GM18508 (cell line): Measurements from ENCODE around the gene ENOX1.

ENCODE experiments used
- ATAC-seq: cut with Tn5 transposase; IDR thresholded peaks from one replicate; pipeline ENCODE4 v1.9.1; 2021; ENCODE audit warnings: moderate number of reproducible peaks; ENCODE audit not compliant: insufficient read depth, unreplicated experiment

ENOX1 gene

DNA sequence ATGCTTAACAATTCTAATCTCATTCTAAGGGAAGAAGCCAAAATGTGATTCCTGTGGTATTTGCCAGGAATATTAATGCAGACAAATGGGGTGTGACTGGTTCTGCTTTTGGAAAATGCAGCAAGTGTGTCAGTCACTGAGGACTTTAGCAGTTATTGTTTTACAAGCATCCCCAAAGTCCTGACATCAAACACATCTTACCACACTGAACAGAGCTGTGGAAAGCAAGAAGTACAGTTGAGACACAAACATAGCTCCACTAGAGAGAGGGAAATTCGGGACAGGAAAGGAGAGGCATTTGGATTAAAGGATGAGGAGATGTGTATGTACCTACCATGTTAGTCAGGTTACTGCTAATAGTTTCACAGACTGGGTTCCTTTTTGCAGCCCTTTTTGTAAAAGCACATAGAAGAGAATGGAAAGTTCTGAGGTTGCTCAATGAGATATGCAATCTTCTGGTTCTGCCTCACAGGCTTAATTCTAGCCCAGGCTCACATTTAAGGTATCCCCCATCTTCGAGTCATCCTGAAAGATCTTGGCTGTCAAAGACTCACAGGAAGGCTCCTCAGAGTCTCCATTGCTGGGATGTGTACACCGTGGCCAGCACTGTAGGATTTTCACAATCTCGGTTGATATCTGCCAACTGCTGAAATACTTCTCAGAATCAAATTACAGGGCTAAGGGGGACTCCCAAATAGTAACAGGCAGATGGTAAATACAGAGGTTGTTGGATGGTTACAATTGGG is 446.8 kb downstream of the ENOX1 start:
- no peak for ATAC-seq

DNA sequence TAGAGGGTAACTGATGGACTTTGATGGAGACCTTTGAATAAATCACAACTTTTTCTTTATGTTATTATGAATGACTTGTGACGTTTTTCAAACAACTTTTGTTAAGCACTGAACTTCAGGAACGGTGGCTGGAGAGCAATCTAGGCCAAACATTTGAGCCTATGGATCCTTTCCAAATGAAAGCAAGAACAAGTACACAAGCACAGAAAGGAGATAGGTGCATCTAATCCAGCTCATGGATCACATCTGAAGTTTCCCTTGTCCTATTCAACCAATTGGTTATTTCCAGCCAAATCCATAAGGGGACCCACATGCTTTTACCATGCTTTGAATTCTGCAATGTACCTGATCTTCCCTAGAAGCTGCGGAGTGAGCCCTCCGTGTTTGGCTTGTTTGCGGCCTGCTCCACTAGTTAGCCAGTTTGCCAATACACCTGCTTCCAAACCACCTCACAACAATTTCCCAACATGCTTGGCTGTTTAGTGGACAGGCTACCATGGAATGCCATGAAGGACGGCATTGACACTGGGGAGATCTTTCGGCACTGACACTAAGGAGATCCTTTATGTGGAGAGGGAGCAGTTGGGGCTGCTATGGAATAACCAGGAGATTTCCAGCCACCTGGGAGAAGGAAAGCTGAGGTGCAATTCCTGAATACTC is 447.5 kb downstream of the ENOX1 start:
- ATAC-seq: no peak

DNA sequence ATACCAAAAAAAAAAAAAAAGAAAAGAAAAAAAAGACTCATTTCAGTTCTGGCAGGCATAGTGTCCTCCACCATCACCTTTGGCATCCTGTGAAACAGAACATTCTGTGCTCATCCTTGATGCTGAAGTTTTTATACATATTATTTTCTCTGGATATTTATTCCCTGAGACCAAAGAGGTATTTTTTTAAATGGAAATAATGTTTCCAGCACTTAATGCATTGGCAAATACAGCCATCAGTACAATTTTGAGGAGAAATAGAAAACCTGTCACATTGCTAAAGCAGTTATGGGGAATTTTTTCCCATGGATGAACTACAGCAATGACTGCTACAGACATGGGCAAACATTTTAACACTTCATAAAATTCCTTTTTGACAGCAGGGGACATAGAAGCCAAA is 451.0 kb downstream of the ENOX1 start:
- no peak for ATAC-seq

DNA sequence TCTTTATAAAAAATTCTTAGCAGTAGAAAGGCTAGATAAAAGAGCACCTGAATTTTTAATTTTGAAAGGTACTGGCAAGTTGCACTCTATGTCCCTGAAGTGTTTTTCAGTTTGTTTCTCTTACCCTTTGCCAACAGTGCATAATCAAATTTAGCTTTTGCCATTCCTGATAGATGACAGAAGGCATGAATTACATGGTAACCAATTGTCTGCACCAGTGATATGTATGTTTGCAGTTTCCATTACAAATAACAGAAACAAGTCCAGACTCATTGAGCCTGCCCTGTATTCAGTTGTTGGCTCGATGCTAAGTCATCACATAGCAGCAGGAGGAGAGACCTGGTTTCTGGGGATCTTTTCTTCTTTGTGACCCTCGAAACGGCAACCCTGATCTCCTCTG is 453.6 kb downstream of the ENOX1 start:
- ATAC-seq: no peak

DNA sequence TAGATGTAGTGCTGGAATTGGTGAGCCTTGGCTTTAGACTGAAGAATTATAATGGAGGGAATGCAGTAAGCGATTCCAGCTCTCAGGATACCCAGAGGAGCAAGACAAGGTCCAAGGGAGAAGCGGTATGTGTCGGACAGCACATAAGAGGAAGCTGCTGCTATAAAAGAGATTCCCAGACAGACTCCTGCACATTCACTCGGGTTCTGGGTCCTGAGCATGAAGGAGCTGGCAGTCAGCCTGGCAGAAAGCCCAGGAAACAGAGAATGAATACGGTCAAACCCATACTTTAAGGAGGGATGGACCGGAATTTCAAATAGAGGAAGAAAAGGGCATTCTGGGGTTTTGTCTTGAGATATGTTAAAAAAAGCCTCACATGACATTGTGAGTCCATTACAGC is 455.1 kb downstream of the ENOX1 start:
- ATAC-seq: no peak

DNA sequence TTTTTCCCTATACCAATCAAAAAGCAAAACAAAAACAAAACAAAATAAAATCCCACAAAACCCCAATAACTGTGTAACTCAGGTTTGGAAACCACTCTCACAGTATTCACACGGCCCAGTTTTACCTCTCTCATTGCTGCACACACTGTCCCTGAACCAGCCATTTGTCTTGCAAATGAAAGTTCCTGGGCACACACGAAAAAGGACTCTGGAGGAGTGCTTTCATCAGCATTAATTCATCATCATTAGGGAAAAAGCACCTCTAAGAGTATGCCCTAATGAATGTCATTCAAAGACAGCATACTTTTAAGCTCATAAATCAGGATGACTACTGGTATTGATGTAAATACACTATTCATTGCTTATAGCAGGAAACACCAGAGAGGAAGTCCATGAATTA is 457.1 kb downstream of the ENOX1 start:
- no peak for ATAC-seq

DNA sequence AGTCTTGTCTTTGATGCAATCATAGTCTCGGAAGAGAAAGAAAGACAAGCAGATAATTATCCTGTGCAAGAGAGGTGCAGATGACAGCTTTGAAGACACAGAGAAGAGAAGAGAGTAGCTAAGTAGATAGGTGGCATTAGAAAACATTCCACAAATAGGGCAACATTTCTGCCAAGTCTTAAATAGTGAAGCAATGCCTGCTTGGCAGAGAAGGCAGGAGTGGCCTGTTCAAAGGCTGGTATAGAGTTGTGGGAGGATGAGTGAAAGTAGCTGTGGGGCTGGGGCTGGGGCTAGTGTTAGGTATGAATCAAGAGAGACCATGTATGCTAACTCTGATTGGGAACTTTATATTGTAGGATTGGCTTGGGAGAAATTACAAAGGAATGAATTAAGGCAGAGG is 457.9 kb downstream of the ENOX1 start:
- ATAC-seq: no peak

DNA sequence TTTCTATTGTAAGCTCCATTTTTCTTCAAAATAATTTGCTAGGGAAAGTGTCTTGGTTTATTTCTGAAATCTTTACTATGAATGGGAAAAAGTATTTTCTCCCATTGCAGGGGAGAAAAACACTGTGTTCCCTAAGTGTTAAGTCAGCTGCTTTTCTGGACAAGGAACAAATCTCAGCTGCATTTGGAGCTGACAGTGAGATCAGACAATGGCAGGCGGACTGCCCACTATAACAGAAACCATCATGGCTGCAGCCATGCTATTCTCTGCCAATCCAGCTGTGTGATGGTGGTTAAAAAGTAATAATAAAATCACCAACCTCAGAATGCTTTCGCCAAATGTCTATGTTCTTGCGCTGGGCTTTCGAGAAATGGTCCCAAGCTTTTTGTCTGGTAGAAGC is 460.7 kb downstream of the ENOX1 start:
- ATAC-seq: no peak

DNA sequence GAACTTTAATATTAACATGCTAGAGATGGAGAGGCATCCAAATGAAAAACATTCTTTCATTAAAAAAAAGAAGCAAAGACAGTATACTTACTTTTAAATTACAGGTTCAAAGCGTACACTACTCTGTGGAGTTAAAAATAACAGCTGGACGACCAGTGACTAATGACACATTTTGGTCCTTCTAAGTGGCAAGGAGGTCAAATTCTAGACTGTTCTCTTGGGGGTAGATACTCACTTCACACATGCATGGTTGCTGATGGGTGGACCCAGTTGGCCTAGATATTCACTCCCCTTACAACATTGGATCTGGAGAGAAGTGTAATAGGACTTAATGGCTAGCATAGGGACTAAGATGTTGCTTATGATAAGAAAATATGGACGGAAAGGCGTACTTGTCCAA is 461.1 kb downstream of the ENOX1 start:
- no peak for ATAC-seq

DNA sequence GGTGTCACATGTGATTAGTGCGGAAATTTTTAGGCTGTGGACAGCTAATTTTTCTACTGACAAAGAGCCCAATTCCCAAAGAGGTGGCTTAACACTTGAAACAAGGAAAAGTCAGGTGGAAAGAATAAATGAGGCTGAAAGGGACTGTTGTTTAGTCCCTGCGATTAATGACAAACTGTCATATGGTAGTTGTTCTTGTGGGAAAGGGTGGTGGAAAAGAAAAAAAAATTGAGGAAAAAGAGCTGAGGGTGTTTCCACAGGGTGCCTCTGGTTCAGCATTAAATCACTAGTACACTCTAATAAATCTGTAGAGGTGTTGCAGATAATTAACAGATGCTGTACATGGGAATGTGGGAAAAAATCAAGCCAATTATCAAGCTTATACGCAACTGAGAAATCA is 462.6 kb downstream of the ENOX1 start:
- no peak for ATAC-seq

DNA sequence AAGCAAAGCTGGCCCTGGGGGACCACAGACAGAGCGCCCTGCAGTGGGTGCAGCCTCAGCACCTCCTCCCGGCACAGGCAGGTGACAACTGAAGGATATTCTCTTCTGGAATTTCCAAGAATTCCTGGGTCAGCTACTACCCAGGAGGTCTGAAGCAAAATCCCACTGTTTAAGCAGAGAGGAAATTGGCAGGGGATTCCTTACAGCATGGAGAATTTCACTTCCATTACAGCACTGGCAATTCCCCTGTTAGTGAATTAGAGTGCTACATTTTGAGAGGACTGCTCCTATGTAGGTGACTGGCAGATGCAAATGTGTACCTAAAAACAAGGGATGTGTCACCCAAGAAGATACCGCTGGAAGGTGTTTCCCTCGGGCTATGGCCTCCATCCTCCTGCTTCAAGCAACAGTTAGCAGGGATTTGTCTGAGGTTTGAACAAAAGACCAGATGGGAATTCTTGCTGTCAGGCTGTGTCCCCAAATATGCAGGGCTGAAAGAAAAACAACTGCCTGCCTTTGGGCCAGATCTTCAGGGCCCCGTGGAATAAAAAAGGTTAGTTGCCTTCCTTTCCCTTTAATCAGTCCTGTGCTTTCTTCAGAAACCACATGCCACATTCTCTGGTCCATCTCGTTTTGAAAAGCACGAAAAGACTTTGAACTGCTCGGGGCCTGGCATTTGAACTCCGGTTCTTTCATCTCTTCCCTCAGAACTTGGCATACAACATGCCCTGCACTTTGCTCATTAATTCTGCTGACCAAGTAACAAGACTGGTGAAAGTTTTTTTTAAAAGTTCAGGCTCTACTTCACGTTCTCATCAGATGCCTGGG is 466.9 kb downstream of the ENOX1 start:
- ATAC-seq: no peak

DNA sequence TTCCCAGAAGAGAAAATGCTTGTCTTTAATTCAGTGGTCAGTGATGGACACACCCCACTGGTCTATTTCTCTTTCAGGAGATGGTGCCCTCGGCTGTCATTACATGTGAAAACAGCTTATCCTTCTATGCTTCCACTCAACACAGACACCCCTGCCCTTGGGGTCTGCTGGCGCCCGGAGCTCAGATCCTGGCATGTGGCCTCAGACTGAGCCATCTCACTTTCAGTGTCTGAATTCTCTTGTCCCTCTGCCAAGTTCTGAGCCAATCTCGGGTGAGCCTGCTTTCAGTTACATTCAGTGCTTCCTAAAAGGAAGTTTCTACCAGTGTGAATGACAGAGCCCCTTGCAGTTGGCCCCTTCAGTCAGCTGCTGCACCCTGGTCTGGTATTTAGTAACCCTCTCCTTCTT is 469.8 kb downstream of the ENOX1 start:
- ATAC-seq: no peak

DNA sequence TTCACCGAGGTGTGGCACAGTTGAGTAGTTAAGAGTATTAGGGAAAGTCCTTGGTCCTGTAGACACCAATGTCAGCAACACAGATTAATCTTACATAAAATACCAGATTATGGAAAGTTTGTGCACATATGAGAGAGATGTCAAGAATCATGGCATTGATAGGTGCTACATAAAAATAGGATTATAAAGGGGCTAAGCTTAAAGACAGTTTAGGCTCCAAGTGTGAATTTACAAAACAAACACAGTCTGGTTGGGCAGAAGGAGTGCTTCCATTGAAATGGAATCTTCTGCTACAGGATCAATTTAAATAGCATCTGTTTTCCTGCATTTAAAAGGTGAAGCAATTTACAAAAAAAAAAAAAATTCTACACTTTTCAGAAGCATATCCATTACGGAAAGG is 470.5 kb downstream of the ENOX1 start:
- no peak for ATAC-seq

DNA sequence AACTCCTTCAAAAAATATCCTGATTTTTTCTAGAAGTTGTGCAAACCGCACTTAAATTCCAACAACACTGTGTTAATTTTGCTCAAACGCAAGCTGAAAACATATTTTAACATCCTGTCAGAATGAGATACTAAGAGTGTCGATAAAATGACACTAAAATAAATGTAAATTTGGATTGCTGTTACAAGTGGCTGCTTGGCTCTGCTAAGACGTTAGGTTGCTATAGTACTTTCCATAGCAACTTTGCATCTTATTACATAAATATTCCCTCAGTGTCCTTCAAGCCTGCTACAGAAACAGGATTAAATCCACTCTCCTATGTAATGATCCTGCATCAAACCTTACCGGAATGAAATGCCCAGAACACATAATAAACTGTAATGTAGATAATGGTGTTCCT is 471.2 kb downstream of the ENOX1 start:
- ATAC-seq: no peak

DNA sequence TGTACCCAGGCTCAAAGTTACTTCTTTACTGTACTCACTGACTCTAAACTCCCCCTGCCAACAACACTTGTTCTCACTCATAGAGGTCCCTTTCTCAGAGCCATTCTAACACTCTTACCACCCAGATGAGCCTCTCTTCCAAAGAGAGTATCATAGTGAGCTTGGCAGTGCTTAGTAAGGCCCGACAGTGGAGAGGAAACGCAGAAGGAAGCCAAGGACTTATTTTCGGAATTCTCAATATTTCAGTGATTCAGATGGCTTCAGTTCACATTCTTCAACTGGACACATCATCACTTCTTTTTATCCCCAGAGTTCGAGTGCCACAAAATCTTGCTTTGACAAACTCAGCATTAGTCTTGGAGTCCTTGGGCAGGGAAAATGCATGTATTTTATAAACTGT is 477.5 kb downstream of the ENOX1 start:
- no peak for ATAC-seq

DNA sequence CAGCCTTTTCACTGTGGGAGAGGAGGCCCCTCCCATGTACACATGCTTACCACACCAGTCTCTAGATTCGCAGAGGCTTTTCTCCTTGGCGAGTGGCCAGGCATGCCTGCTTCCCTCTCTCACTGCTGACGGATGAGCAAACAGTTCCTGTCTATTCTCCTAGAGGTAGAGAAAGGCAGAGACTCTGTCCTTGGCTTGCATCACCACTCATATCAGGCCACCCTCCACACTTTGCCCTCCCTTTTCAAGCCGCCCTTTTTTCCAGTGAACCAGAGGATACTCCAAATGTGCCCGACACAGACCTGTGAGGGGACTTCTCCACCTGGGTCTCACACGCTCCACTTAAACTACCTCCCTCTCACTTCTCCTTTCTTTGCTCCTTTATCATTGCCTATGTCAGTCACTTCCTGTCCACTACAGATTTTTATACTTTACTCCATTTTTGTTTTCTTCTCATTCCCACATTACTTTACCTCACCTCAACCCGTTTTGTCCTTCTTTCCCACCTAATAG is 478.8 kb downstream of the ENOX1 start:
- peak; percentile 58 for ATAC-seq

DNA sequence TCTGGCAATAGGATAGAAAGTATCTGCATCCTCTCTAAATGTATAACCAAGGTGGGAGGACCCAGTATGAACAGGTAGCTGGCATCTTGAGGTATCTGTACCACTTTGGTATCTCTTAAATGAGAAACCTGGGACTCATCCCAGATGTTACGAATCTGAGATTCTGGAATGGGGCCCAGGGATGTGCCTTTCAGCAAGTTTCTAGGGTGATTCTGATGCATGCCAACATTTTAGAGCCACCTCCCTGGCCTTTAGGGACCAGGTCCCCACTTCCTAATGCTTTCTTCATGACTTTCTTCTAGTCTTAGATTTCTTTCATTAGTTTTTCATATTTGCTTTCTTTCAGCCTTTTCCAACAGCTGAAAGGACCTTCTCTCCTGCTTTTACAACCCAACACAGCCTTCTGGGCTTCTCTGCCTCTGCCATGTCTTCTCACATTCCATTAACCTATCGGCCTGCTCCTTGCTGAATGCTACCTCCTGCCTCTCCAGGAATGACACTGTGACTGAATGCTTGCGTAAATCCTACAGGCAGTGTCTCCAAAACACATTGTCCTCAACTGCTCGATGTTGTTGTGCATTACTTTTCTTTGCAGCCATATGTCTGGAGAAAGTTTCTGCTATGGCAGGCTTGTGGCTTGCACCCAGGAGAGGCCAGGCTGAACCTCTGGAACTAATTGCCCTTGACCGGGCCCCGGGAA is 479.4 kb downstream of the ENOX1 start:
- ATAC-seq: no peak

DNA sequence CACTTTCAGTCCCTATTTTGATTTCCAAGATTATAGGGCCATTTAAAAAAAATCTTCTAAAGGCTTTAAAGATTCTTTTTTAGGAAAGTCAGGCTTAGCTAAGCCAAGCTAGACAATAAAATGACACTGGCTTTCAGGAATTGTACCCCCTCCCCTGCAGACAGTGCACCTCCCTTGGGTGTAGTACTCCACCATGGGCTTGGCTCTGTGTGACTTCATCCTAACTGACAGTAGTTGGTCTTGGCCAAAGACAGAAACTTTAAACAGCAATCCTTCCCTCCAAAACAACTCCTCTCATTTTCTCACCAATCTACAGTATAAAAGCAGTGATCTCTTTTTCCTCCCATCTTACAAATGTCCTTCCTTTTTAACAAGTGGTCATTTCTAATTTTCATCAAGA is 480.4 kb downstream of the ENOX1 start:
- no peak for ATAC-seq

DNA sequence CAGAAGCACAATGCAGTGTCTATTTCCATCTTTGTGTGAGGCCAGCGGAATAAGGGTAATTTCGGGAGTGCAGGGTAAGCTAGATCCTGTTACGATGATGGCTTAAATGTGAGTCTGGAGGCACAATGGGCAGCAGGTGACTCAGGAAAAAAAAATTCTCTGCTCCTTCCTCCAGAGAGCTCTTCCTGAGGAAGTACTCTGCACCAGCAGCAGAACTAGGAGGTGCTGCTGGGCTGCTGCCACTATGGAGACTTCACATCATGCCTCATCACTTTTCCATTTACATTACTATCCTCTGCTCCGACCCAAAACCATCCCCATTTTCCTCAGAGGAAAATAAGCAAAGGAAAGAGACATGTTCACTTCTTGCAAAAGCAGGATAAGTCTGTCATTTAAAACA is 481.4 kb downstream of the ENOX1 start:
- ATAC-seq: no peak

DNA sequence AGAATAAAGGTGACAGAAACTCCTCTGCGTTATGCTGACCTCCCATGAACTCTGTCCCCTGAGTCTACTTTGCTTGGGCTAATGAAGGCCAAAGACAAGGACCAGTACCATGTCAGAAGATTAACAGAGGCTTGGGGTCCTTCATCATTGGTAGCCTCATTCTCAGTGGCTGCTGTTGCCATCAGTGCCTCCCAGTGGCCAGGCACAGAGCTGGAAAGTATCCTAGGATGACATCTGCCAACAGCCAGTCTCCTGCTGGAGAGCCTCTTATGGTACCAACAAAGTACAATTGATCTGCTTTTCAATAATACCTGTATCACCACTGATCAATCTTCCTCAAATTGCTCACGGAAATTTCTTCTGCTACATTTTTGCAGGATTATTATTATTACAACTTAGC is 481.8 kb downstream of the ENOX1 start:
- ATAC-seq: no peak

DNA sequence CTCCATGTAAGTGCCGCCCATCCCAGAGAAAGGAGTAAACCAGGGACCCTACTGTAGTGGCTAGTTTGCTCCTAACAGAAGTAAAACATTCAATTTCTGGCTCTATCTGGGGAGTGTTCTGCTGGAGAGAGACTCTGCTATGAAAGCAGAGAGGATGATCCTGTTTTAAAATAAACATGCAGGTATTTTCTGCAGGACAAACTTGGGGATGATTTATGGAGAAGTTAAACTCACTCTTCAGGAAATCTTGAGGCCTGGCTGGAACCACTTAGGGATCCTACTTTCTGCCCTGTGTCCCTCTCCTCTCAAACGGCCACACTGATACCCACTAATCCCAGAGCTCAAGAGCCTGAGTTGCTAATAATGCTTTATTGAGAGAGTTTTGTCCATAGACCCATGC is 482.3 kb downstream of the ENOX1 start:
- ATAC-seq: no peak
